ENCODE measurements around the gene ZNF341. TPM values are rescaled to one million over a fixed set of nuclear protein-coding genes. Genes with fewer than 3 reads are reported as not detected.

Gene ZNF341
- polyA plus RNA-seq, 1 experiment, result 2.9 TPM

DNA sequence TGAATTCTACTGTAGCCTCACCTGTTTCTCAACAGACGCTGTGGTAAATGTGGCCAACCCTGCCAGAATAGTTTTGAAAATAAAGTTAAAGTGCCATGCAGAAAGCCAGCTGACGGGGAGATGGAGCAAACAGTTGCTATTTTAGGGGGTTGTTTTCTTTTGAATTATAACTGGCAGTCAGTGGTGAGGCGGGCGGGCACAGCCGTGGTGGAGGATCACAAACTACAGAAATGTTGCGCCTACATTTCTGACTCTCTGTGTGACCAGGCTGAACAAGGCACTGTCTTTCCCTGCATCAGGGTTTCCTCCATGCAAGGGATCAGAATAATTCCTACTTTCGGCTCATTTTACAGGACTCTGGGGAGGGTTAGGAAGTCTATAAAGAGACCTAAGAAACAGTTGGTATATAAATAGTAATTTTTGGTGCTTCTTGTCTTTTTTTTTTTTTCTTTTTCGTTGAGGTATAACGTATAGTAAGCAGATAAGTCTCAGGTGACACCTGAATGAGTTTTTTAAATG is 96.6 kb downstream of the ZNF341 start:
- ChIA-PET POLR2A (no interaction called here), CTCF (no interaction called here)
- TF ChIP-seq, protein P1, sequence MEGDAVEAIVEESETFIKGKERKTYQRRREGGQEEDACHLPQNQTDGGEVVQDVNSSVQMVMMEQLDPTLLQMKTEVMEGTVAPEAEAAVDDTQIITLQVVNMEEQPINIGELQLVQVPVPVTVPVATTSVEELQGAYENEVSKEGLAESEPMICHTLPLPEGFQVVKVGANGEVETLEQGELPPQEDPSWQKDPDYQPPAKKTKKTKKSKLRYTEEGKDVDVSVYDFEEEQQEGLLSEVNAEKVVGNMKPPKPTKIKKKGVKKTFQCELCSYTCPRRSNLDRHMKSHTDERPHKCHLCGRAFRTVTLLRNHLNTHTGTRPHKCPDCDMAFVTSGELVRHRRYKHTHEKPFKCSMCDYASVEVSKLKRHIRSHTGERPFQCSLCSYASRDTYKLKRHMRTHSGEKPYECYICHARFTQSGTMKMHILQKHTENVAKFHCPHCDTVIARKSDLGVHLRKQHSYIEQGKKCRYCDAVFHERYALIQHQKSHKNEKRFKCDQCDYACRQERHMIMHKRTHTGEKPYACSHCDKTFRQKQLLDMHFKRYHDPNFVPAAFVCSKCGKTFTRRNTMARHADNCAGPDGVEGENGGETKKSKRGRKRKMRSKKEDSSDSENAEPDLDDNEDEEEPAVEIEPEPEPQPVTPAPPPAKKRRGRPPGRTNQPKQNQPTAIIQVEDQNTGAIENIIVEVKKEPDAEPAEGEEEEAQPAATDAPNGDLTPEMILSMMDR (IDR thresholded peaks at IDR 0.05; ENCODE audit: insufficient read depth, low read depth, low read length), result no peak
- Histone ChIP-seq H3K36me3 (ENCODE audit: control insufficient read depth, insufficient read depth, low read length) (peaks cover 2% of the 10 kb centered on the region; the same call in 1 of the 2 replicates), H3K27me3 (ENCODE audit: control insufficient read depth, insufficient read depth, low read length) (no peaks in the 10 kb centered on the region), H3K4me3 (ENCODE audit: low read depth, low read length) (no peak overlapping the region)
- no peak for DNase-seq (ENCODE audit: low read depth)

DNA sequence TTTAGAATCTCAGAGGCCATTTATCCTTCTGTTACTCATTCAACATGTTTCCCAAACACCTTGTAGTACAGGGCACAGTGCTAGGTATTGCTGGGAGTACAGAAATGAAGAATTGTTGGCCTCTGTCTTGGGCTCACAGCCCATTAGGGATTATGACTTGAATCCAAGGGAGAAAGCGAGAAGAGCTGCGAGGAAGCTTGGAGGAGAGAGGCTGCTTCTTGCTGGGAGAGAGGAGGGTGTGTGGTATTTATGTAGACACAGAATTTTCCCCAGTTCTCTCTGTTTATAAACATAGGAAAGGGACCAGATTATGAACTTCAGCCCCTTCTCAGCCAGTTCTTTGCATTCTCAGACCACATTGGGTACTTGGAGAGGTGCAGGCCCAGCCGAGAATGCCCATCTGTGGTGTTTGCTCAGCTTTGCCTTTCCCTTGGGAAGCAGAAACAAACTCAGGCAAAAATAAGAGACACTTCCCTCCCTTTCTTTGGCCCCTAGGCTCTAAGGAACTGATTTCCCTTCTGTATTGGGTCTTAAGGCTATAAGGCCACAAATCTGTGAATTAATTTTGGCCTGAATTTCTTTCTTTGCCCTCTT is 97.3 kb downstream of the ZNF341 start:
- Histone ChIP-seq H3K36me3 (ENCODE audit: control insufficient read depth, insufficient read depth, low read length) (peaks cover 2% of the 10 kb centered on the region; the same call in 1 of the 2 replicates), H3K27me3 (ENCODE audit: control insufficient read depth, insufficient read depth, low read length) (no peaks in the 10 kb centered on the region), H3K4me3 (ENCODE audit: low read depth, low read length) (no peak overlapping the region)
- ChIA-PET POLR2A (no interaction called here), CTCF (interaction anchor here (0.8 kb wide), 1 partner anchor 13 kb away, joined by 3 read pairs; no protein-coding TSS in a partner anchor)
- TF ChIP-seq, protein P1 (IDR thresholded peaks at IDR 0.05; ENCODE audit: insufficient read depth, low read depth, low read length), result no peak
- no peak for DNase-seq (ENCODE audit: low read depth)

DNA sequence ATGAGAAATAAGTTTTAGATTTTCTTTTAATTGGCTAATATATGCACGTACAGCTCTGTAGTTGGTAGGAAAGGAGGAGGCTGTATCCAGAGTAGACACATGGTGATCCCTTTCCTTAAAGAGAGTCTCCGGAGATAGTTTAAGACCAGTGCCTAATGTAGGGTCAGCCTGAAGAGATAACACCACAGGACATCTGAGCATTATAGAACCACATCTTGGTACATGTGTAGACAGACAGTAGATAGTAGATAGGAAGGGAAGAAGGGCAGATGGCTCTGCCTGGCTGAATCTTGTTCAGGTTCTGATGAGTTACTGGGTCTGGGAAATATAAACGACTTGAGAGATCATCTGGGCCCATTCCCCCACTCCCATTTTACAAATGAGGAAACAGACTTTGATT is 97.8 kb downstream of the ZNF341 start:
- Histone ChIP-seq H3K27me3 (ENCODE audit: control insufficient read depth, insufficient read depth, low read length) (no peaks in the 10 kb centered on the region), H3K36me3 (ENCODE audit: control insufficient read depth, insufficient read depth, low read length) (peaks cover 2% of the 10 kb centered on the region; the same call in 1 of the 2 replicates), H3K4me3 (ENCODE audit: low read depth, low read length) (no peak overlapping the region)
- TF ChIP-seq, protein P1 (IDR thresholded peaks at IDR 0.05; ENCODE audit: insufficient read depth, low read depth, low read length), result no peak
- ChIA-PET POLR2A (interaction anchor here (1.0 kb wide), 1 partner anchor 12 kb away, joined by 4 read pairs; no protein-coding TSS in a partner anchor), CTCF (interaction anchor here (0.8 kb wide), 1 partner anchor 12 kb away, joined by 3 read pairs; no protein-coding TSS in a partner anchor)
- DNase-seq (ENCODE audit: low read depth), result no peak

DNA sequence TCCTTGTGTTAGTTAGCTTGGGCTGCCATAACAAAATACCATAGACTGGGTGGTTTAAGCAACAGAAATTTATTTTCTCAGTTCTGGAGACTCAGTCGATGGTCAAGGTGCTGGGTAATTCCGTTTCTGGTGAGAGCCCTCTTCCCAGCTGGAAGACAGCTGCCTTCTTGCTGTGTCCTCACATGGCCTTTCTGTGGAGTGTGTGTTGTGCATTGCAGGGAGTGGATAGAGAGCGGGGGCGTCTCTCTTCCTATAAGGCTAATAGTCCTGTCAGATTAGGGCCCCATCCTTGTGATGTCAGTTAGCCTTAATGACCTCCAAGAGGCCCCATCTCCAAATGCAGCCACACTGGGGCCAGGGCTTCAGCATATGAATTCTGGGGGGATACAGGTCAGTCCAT is 98.6 kb downstream of the ZNF341 start:
- TF ChIP-seq, protein P1 (IDR thresholded peaks at IDR 0.05; ENCODE audit: insufficient read depth, low read depth, low read length), result no peak
- DNase-seq (ENCODE audit: low read depth), result no peak
- POLR2A ChIA-PET, result interaction anchor here (1.0 kb wide), 1 partner anchor 13 kb away, joined by 4 read pairs; no protein-coding TSS in a partner anchor
- Histone ChIP-seq H3K27me3 (ENCODE audit: control insufficient read depth, insufficient read depth, low read length) (no peaks in the 10 kb centered on the region), H3K4me3 (ENCODE audit: low read depth, low read length) (no peak overlapping the region), H3K36me3 (ENCODE audit: control insufficient read depth, insufficient read depth, low read length) (peaks cover 2% of the 10 kb centered on the region; the same call in 1 of the 2 replicates)
- CTCF ChIA-PET, result interaction anchor here (0.8 kb wide), 1 partner anchor 162 kb away, joined by 3 read pairs; no protein-coding TSS in a partner anchor

DNA sequence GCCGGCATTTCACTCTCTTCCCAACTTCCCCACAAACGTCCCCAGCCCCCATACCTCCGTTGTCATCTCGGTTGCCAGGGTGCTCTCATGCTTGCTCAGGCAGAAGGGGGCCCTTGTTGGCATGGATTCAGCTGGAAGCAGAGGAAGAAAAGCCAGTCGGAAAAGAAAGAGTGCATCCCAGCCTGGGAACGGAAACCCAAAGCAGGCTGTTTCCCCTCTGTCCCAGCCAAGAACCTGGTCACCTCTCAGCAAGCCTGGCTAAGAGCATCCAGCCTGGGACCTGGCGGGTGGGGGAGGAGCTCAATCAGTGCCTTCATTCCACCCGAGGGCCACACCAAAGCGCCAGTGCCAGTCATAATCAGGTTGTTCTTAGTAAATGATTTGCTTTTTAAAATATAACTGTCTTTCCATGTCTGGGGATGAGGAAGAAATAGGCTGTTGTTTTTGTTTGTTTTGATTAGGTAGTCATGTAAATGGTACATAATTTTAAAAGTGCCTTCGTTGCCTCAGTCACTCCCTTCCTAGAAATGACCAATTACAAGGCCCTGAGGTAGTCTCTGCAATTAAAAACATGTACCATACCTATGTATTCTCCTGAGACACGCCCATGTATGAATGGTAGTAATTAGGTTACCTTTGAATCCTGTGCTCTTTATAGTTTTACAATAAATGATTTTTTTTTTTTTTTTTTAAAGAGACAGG is 100.5 kb downstream of the ZNF341 start:
- POLR2A ChIA-PET, result no interaction called here
- DNase-seq (ENCODE audit: low read depth), result no peak
- peaks cover 4% of the 10 kb centered on the region for H3K36me3 ChIP-seq (ENCODE audit: control insufficient read depth, insufficient read depth, low read length)
- H3K27me3 ChIP-seq (ENCODE audit: control insufficient read depth, insufficient read depth, low read length), result no peaks in the 10 kb centered on the region
- no peak overlapping the region for H3K4me3 ChIP-seq (ENCODE audit: low read depth, low read length)
- CTCF ChIA-PET, result interaction anchor here (0.6 to 1.2 kb wide), 3 partner anchors 16 to 358 kb away, joined by 3 read pairs; no protein-coding TSS in a partner anchor
- TF ChIP-seq, protein P1 (IDR thresholded peaks at IDR 0.05; ENCODE audit: insufficient read depth, low read depth, low read length), result no peak
